Measurements from ENCODE around the gene CA4. TPM values are rescaled to one million over a fixed set of nuclear protein-coding genes. Genes with fewer than 3 reads are reported as not detected.

CA4 gene
- total RNA-seq, 4 donors from 2014 or later: 15.7 to 359 (median 246) TPM

GRCh38 chr17:60127068-60128064, 22.4 kb upstream of the CA4 start:
- in situ Hi-C loops (cut with MboI; ENCODE audit: low pct_ligation_motif_present in 1 of 4, low pct_unique_long_range_greater_than_20kb in 1 of 4, low sequenced_read_pairs in 3 of 4): loop anchor here in 3 of 4 donors (25.0 kb wide), 2 partner anchors 285 to 310 kb away; partner anchors contain the start of gene CHCT1 (in 1 of the 3)
- H3K27ac ChIP-seq: no peak overlapping the region
- no peak for DNase-seq
- 50 to 66% methylated on average over 4 to 14 of the region's 14 CpGs for WGBS, 2 donors (ENCODE audit: low coverage in 1 of 2)
- H3K4me1 ChIP-seq: no peaks in the 10 kb centered on the region
- H3K4me3 ChIP-seq: no peak overlapping the region
- H3K36me3 ChIP-seq: no peaks in the 10 kb centered on the region
- H3K27me3 ChIP-seq: no peaks in the 10 kb centered on the region
- TF ChIP-seq CTCF (IDR thresholded peaks at IDR 0.05): no peak
- TF ChIP-seq POLR2AphosphoS5 (IDR thresholded peaks at IDR 0.05): no peak
- no peak for TF ChIP-seq POLR2A (IDR thresholded peaks at IDR 0.05)
- TF ChIP-seq EP300 (IDR thresholded peaks at IDR 0.05; ENCODE audit: low read depth): no peak
- H3K9me3 ChIP-seq: no peaks in the 10 kb centered on the region
- intact Hi-C loops (cut with DNase I; ENCODE audit: low total_unique reads): no loop called here

- H3K27ac ChIP-seq: no peak overlapping the region
- H3K36me3 ChIP-seq: no peaks in the 10 kb centered on the region
- no peaks in the 10 kb centered on the region for H3K27me3 ChIP-seq
- in situ Hi-C loops (cut with MboI; ENCODE audit: low pct_ligation_motif_present in 1 of 4, low pct_unique_long_range_greater_than_20kb in 1 of 4, low sequenced_read_pairs in 3 of 4) (loop anchor here in 3 of 4 donors (25.0 kb wide), 2 partner anchors 284 to 309 kb away; partner anchors contain the start of gene CHCT1 (in 1 of the 3)), intact Hi-C loops (cut with DNase I; ENCODE audit: low total_unique reads) (no loop called here)
- DNase-seq: no peak
- no peaks in the 10 kb centered on the region for H3K9me3 ChIP-seq
- H3K4me3 ChIP-seq: no peak overlapping the region
- no peak for TF ChIP-seq CTCF (IDR thresholded peaks at IDR 0.05)
- no peak for TF ChIP-seq EP300 (IDR thresholded peaks at IDR 0.05; ENCODE audit: low read depth)
- no peak for TF ChIP-seq POLR2A (IDR thresholded peaks at IDR 0.05)
- no peak for TF ChIP-seq POLR2AphosphoS5 (IDR thresholded peaks at IDR 0.05)
- 71 to 96% methylated on average over 3 to 8 of the region's 8 CpGs for WGBS, 2 donors (ENCODE audit: low coverage in 1 of 2)
- no peaks in the 10 kb centered on the region for H3K4me1 ChIP-seq
Observed at GRCh38 chr17:60128171-60128859, 21.5 kb upstream of the CA4 start.

GRCh38 chr17:60129164-60129563, 20.6 kb upstream of the CA4 start:
- in situ Hi-C loops (cut with MboI; ENCODE audit: low pct_ligation_motif_present in 1 of 4, low pct_unique_long_range_greater_than_20kb in 1 of 4, low sequenced_read_pairs in 3 of 4) (loop anchor here in 3 of 4 donors (25.0 kb wide), 2 partner anchors 283 to 308 kb away; partner anchors contain the start of gene CHCT1 (in 1 of the 3)), intact Hi-C loops (cut with DNase I; ENCODE audit: low total_unique reads) (no loop called here)
- TF ChIP-seq POLR2A (IDR thresholded peaks at IDR 0.05) (no peak), CTCF (IDR thresholded peaks at IDR 0.05) (no peak), EP300 (IDR thresholded peaks at IDR 0.05; ENCODE audit: low read depth) (no peak), POLR2AphosphoS5 (IDR thresholded peaks at IDR 0.05) (no peak)
- peaks cover under 1 to 7% (median 2%) of the 10 kb centered on the region in 4 donors for H3K4me1 ChIP-seq
- H3K36me3 ChIP-seq: no peaks in the 10 kb centered on the region
- WGBS, 2 donors (ENCODE audit: low coverage in 1 of 2): 86 to 96% methylated on average over 4 of the region's 4 CpGs
- H3K9me3 ChIP-seq: no peaks in the 10 kb centered on the region
- no peak overlapping the region for H3K27ac ChIP-seq
- H3K27me3 ChIP-seq: no peaks in the 10 kb centered on the region
- H3K4me3 ChIP-seq: no peak overlapping the region
- DNase-seq: no peak

GRCh38 chr17:60130466-60130865, 19.3 kb upstream of the CA4 start:
- in situ Hi-C loops (cut with MboI; ENCODE audit: low pct_ligation_motif_present in 1 of 4, low pct_unique_long_range_greater_than_20kb in 1 of 4, low sequenced_read_pairs in 3 of 4): loop anchor here in 3 of 4 donors (25.0 kb wide), 2 partner anchors 282 to 307 kb away; partner anchors contain the start of gene CHCT1 (in 1 of the 3)
- peaks cover 5 to 16% (median 12%) of the 10 kb centered on the region in 4 donors for H3K4me1 ChIP-seq
- TF ChIP-seq POLR2AphosphoS5 (IDR thresholded peaks at IDR 0.05) (no peak), POLR2A (IDR thresholded peaks at IDR 0.05) (no peak), EP300 (IDR thresholded peaks at IDR 0.05; ENCODE audit: low read depth) (no peak), CTCF (IDR thresholded peaks at IDR 0.05) (no peak)
- H3K4me3 ChIP-seq: no peak overlapping the region
- DNase-seq: no peak
- intact Hi-C loops (cut with DNase I; ENCODE audit: low total_unique reads): no loop called here
- WGBS, 2 donors (ENCODE audit: low coverage in 1 of 2): 80 to 88% methylated on average over 3 of the region's 3 CpGs
- H3K27ac ChIP-seq: no peak overlapping the region
- H3K36me3 ChIP-seq: no peaks in the 10 kb centered on the region
- H3K9me3 ChIP-seq: no peaks in the 10 kb centered on the region
- no peaks in the 10 kb centered on the region for H3K27me3 ChIP-seq
